Colonic mucosa (tissue), 4 donors: ENCODE results near the gene PCBD2. TPM values are rescaled to one million over a fixed set of nuclear protein-coding genes. Genes with fewer than 3 reads are reported as not detected.

Source experiments
- DNase-seq: peaks from one replicate; pipeline ENCODE4 v3.0.0-alpha.2; 2020
- H3K27ac ChIP-seq: fragments of 200-600 bp; one replicate; pipeline ENCODE4 v1.8.0; 2021
- H3K27me3 ChIP-seq: fragments of 200-600 bp; one replicate; pipeline ENCODE4 v1.8.0; 2021
- H3K36me3 ChIP-seq: fragments of 200-600 bp; one replicate; pipeline ENCODE4 v1.8.0; 2021
- H3K4me1 ChIP-seq: fragments of 200-600 bp; one replicate; pipeline ENCODE4 v1.8.0; 2021; ENCODE audit warnings: mild to moderate bottlenecking
- H3K4me3 ChIP-seq: fragments of 200-600 bp; one replicate; pipeline ENCODE4 v1.8.0; 2021
- H3K9ac ChIP-seq, 2 donors: one replicate each; pipeline ENCODE4 v1.7.0; 2013; ENCODE audit warnings: control low read depth in 2 of 2, low read depth in 2 of 2, low read length in 2 of 2
- H3K9me3 ChIP-seq: fragments of 200-600 bp; one replicate; pipeline ENCODE4 v1.8.0; 2021
- intact Hi-C: fragments of 100-400 bp; cut with DNase I; formaldehyde crosslinking; loops from one replicate; pipeline ENCODE4 v1.14.1; 2022
- total RNA-seq, 2 donors: library from RNA; stranded (reverse); fragmentation: NEBNext Ultra II Directional in 1 of 2; extraction: Animal tissue kit (Norgen Biotek cat#: 25700) in 1 of 2; gene quantifications; one replicate each; pipeline ENCODE4 v1.2.1, GENCODE V29; 2021
- TF ChIP-seq, protein P1 (sequence below): fragments of 200-600 bp; IDR thresholded peaks from one replicate; pipeline ENCODE4 v1.8.0; 2022; ENCODE audit warnings: antibody characterized with exemption, mild to moderate bottlenecking
- donor health status: healthy.
- donor health status: DM: no; HTN: no; CAD: no.
- donor health status: DM: no; HTN: no; CAD: no.

The PCBD2 gene
- total RNA-seq, 2 donors from 2014 or later, result 10.3 to 13.9 TPM

DNA sequence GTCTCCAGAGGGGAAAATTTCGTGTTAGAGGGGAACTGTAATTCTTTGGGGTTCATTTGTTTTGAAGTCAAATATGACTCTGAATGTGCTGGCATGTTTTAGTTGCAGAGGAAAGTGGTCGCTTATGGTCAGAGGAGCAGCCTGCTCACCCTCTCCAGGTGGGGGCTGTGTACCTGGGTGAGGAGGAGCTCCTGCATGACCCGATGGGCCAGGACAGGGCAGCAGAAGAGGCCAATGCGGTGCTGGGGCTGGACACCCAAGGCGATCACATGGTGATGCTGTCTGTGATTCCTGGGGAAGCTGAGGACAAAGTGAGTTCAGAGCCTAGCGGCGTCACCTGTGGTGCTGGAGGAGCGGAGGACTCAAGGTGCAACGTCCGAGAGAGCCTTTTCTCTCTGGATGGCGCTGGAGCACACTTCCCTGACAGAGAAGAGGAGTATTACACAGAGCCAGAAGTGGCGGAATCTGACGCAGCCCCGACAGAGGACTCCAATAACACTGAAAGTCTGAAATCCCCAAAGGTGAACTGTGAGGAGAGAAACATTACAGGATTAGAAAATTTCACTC, 17.3 kb upstream of the PCBD2 start:
- Histone ChIP-seq H3K27me3 (no peaks in the 10 kb centered on the region), H3K36me3 (no peaks in the 10 kb centered on the region), H3K9me3 (no peaks in the 10 kb centered on the region), H3K27ac (no peak overlapping the region), H3K9ac (no peak overlapping the region), H3K4me3 (no peak overlapping the region), H3K4me1 (no peaks in the 10 kb centered on the region)
- TF ChIP-seq, protein P1, sequence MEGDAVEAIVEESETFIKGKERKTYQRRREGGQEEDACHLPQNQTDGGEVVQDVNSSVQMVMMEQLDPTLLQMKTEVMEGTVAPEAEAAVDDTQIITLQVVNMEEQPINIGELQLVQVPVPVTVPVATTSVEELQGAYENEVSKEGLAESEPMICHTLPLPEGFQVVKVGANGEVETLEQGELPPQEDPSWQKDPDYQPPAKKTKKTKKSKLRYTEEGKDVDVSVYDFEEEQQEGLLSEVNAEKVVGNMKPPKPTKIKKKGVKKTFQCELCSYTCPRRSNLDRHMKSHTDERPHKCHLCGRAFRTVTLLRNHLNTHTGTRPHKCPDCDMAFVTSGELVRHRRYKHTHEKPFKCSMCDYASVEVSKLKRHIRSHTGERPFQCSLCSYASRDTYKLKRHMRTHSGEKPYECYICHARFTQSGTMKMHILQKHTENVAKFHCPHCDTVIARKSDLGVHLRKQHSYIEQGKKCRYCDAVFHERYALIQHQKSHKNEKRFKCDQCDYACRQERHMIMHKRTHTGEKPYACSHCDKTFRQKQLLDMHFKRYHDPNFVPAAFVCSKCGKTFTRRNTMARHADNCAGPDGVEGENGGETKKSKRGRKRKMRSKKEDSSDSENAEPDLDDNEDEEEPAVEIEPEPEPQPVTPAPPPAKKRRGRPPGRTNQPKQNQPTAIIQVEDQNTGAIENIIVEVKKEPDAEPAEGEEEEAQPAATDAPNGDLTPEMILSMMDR, result no peak
- no peak for DNase-seq
- intact Hi-C loops, result no loop called here

DNA sequence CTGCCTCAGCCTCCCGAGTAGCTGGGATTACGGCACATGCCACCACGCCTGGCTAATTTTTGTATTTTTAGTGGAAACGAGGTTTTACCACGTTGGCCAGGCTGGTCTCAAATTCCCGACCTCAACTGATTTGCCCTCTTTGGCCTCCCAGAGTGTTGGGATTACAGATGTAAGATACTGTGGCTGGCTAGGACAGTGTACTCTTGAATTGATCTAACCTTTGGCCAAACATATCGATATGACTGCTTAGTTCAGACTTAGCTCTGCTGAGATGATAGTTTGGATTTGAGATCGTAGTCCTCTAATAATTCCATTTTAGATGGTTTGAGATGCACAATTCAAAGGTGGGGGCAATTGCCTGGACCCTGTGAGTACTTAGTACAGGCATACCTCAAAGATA, 15.6 kb upstream of the PCBD2 start:
- H3K9me3 ChIP-seq, result no peaks in the 10 kb centered on the region
- no peak overlapping the region for H3K4me3 ChIP-seq
- no peaks in the 10 kb centered on the region for H3K36me3 ChIP-seq
- DNase-seq, result no peak
- intact Hi-C loops, result no loop called here
- no peaks in the 10 kb centered on the region for H3K4me1 ChIP-seq
- TF ChIP-seq, protein P1, result no peak
- H3K27me3 ChIP-seq, result no peaks in the 10 kb centered on the region
- H3K9ac ChIP-seq, result no peak overlapping the region
- H3K27ac ChIP-seq, result no peak overlapping the region

DNA sequence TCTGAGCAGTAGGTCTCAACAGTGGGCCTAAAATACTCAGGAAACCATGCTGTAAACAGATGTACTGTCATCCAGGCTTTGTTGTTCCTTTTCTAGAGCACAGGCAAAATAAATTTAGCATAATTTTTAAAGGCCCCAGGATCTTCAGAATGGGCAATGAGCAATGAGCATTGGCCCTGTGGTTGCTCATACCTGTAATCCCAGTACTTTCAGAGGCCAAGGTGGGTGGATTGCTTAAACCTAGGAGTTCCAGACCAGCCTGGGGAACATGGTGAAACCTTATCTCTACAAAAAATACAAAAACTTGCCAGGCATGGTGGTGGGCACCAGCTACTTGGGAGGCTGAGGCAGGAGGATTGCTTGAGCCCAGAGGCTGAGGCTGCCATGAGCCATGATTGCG, 13.5 kb upstream of the PCBD2 start:
- H3K9ac ChIP-seq, result no peak overlapping the region
- H3K27me3 ChIP-seq, result no peaks in the 10 kb centered on the region
- H3K36me3 ChIP-seq, result no peaks in the 10 kb centered on the region
- no peaks in the 10 kb centered on the region for H3K9me3 ChIP-seq
- no peaks in the 10 kb centered on the region for H3K4me1 ChIP-seq
- TF ChIP-seq, protein P1, result no peak
- DNase-seq, result no peak
- intact Hi-C loops, result no loop called here
- no peak overlapping the region for H3K27ac ChIP-seq
- H3K4me3 ChIP-seq, result no peak overlapping the region

DNA sequence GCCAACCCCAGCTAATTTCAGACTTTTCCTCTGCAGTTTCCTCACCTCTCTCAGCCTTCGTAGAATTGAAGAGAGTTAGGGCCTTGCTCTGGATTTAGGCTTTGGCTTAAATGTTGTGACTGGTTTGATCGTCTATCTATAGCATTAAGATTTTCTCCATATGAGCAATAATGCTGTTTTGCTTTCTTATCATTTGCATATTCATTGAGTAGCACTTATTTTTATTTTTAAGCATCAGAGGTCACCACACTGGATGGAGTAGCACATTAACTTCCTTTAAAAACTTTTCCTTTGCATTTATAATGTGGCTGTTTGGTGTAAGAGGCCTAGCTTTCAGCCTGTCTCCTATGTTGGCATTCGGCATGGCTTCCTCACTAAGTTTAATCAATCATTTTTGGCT, 12.6 kb upstream of the PCBD2 start:
- Histone ChIP-seq H3K9me3 (no peaks in the 10 kb centered on the region), H3K27ac (no peak overlapping the region), H3K4me3 (no peak overlapping the region), H3K9ac (no peak overlapping the region), H3K27me3 (no peaks in the 10 kb centered on the region), H3K4me1 (no peaks in the 10 kb centered on the region), H3K36me3 (no peaks in the 10 kb centered on the region)
- no peak for DNase-seq
- TF ChIP-seq, protein P1, result no peak
- intact Hi-C loops, result no loop called here

DNA sequence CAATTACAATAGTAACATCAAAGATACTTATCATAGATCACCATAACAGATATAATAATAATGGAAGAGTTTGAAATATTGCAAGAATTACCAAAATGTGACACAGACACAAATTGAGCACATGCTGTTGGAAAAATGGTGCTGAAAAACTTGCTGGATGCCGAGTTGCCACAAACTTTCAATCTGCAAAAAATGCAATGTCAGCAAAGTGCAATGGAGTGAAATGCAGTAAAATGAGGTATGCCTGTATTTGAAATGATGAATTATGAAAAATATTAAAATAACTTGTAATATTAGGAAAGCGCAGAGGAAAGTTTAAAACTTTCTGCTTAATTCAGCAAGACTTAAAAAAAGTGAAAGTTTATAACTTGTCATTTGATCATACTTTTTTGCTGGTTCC, 12.0 kb upstream of the PCBD2 start:
- Histone ChIP-seq H3K36me3 (no peaks in the 10 kb centered on the region), H3K9ac (no peak overlapping the region), H3K4me3 (no peak overlapping the region), H3K4me1 (no peaks in the 10 kb centered on the region), H3K27me3 (no peaks in the 10 kb centered on the region), H3K9me3 (no peaks in the 10 kb centered on the region), H3K27ac (no peak overlapping the region)
- TF ChIP-seq, protein P1, result no peak
- intact Hi-C loops, result no loop called here
- DNase-seq, result no peak
